ENCODE results near the gene PLPP1. TPM values are rescaled to one million over a fixed set of nuclear protein-coding genes. Genes with fewer than 3 reads are reported as not detected.
"Not testable (repeated sequence)": the region's sequence is repeated elsewhere in the genome, so short reads cannot be mapped to it uniquely, and the experiment has no call there.

PLPP1 gene
- total and polyA plus RNA-seq, 2 of the 8 experiments (the other 6 are each of a cell fraction or from before 2014, with no cell fraction given): 43.7 to 91.3 TPM

- no peak for TF ChIP-seq SAP30 (IDR thresholded peaks at IDR 0.05; ENCODE audit: insufficient read depth, insufficient replicate concordance, low read length)
These were observed 27.2 kb downstream of the PLPP1 start (continued) for GRCh38 chr5:55507574-55507973.

DNA sequence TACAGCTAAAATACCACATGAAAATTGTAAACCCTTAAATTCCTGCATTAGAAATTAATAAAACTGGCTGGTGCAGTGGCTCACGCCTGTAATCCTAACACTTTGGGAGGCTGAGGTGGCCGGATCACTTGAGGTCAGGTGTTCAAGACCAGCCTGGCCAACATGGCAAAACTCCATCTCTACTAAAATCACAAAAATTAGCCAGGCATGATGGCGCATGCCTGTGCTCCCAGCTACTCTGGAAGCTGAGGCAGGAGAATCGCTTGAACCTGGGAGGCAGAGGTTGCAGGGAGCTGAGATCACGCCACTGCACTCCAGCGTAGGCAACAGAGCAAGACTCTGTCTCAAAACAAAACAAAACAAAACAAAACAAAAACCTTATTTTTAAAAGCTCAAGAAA, 29.1 kb downstream of the PLPP1 start:
- H3K18ac ChIP-seq (ENCODE audit: extremely low read depth, low read length); H3K4me3 ChIP-seq (ENCODE audit: extremely low read depth in 1 of 4, insufficient read depth in 2 of 4, low read depth in 3 of 4, low read length in 4 of 4); H3K36me3 ChIP-seq (ENCODE audit: control insufficient read depth in 2 of 4, insufficient read depth in 4 of 4, low read length in 3 of 4); H3K9me3 ChIP-seq (ENCODE audit: insufficient read depth in 2 of 2, low read depth in 1 of 2, low read length in 1 of 2); H2AFZ ChIP-seq (ENCODE audit: low read length); H3K56ac ChIP-seq (replicated peaks; ENCODE audit: insufficient read length, low read depth, low read length); H2BK12ac ChIP-seq (ENCODE audit: low read depth, low read length); H4K91ac ChIP-seq (replicated peaks; ENCODE audit: insufficient read length, low read length); H2BK15ac ChIP-seq (ENCODE audit: low read length); H2BK5ac ChIP-seq (ENCODE audit: low read depth, low read length); H3K27me3 ChIP-seq (replicated peaks in 1 of 4; ENCODE audit: control insufficient read depth in 3 of 4, extremely low read depth in 1 of 4, insufficient read depth in 3 of 4, low read length in 3 of 4); H3K14ac ChIP-seq (ENCODE audit: insufficient read length); H3K23me2 ChIP-seq (ENCODE audit: low read depth, low read length); FAIRE-seq; H2AK5ac ChIP-seq (ENCODE audit: low read depth, low read length); H3K9ac ChIP-seq (replicated peaks in 1 of 4; ENCODE audit: extremely low read depth in 1 of 4, low read depth in 3 of 4, low read length in 3 of 4); H3K4ac ChIP-seq (replicated peaks; ENCODE audit: insufficient read length, low read depth, low read length); DNase-seq (ENCODE audit: low read depth in 1 of 2, low spot score in 2 of 2); H4K5ac ChIP-seq (ENCODE audit: insufficient read length, low read depth, low read length); H3K4me2 ChIP-seq (ENCODE audit: insufficient read depth in 1 of 2, low read depth in 2 of 2, low read length in 2 of 2); H3K79me1 ChIP-seq (ENCODE audit: low read depth, low read length); H3K27ac ChIP-seq (ENCODE audit: low read depth, low read length); H3K23ac ChIP-seq (ENCODE audit: insufficient read length); H4K20me1 ChIP-seq (replicated peaks in 1 of 2; ENCODE audit: control insufficient read depth in 1 of 2, insufficient read depth in 2 of 2, low read length in 2 of 2); H2BK20ac ChIP-seq (ENCODE audit: low read length); H2BK120ac ChIP-seq (replicated peaks; ENCODE audit: low read depth, low read length); H4K8ac ChIP-seq (ENCODE audit: extremely low read depth, insufficient read depth, low read length); H3K4me1 ChIP-seq (replicated peaks in 1 of 4; ENCODE audit: control insufficient read depth in 3 of 4, insufficient read depth in 4 of 4, low read length in 3 of 4): not testable (repeated sequence)
- 92% methylated on average over 6 of the region's 6 CpGs; no CpG with 5 or more reads in 1 of the 2 experiments for WGBS, 2 experiments (ENCODE audit: extremely low coverage in 1 of 2, insufficient coverage in 1 of 2, insufficient read length in 1 of 2, insufficient replicate concordance in 2 of 2, low coverage in 1 of 2, low lambda C conversion rate in 2 of 2, missing lambda C conversion rate in 1 of 2)
- CTCF ChIA-PET (ENCODE audit: partially characterized antibody): interaction anchor here (0.7 kb wide), 2 partner anchors 17 to 49 kb away, joined by 3 read pairs; no protein-coding TSS in a partner anchor
- H3K79me2 ChIP-seq (ENCODE audit: control insufficient read depth in 1 of 2, insufficient read depth in 2 of 2, low read length in 2 of 2): peaks cover 4 to 94% of the 10 kb centered on the region in 2 experiments; a peak in 3 of 4 replicates
- POLR2A ChIA-PET (ENCODE audit: partially characterized antibody): interaction anchor here (0.7 to 1.1 kb wide), 2 partner anchors 12 to 142 kb away, joined by 3 read pairs; no protein-coding TSS in a partner anchor

Measured in H1 (cell line).